ENCODE measurements around the gene UPF3A. TPM values are rescaled to one million over a fixed set of nuclear protein-coding genes. Genes with fewer than 3 reads are reported as not detected.
A peak's percentile ranks its signal among the peaks of the same experiment; 100 is the strongest.

UPF3A gene
- total and polyA plus RNA-seq, 10 of the 15 experiments (the other 5 are each of a cell fraction or from before 2014, with no cell fraction given): 18.6 to 61.5 (median 43.3) TPM

- RAD21 ChIA-PET (ENCODE audit: unreplicated experiment): interaction anchor here (1.0 kb wide), 1 partner anchor 47 kb away, joined by 4 read pairs; the partner anchor contains the start of gene UPF3A
- peak within 1 kb of the TSS; percentile 85 for H2AFZ ChIP-seq (ENCODE audit: control insufficient read depth, low read depth, low read length)
- H3K9ac ChIP-seq (ENCODE audit: control insufficient read depth, insufficient read depth, low read length): peak within 1 kb of the TSS; percentile 70
- WGBS (ENCODE audit: insufficient coverage, insufficient replicate concordance, low lambda C conversion rate, missing lambda C conversion rate): 1% methylated on average over 35 of the region's 76 CpGs
- POLR2A ChIA-PET: no interaction called here
- ATAC-seq: peak; percentile 96
- H3K9me3 ChIP-seq (replicated peaks; ENCODE audit: control insufficient read depth, insufficient read depth, low read length): no peaks in the 10 kb centered on the region
- DNase-seq (ENCODE audit: low read depth, low spot score): peak; percentile 57
- intact Hi-C loops (cut with micrococcal nuclease; ENCODE audit: unreplicated experiment): loop anchor here (2.0 kb wide), 1 partner anchor 46 kb away; the partner anchor contains the start of gene UPF3A
- no peak for FAIRE-seq
- no peaks in the 10 kb centered on the region for H4K20me1 ChIP-seq (ENCODE audit: control insufficient read depth, insufficient read depth)
- BruUV-seq (replicated peaks): no TSS peak
- in situ Hi-C loops (cut with MboI): no loop called here
- CTCF ChIA-PET: interaction anchor here (0.5 to 1.6 kb wide), 2 partner anchors 42 to 104 kb away, joined by 3 read pairs; no protein-coding TSS in a partner anchor
- H3K4me1 ChIP-seq (ENCODE audit: control insufficient read depth, insufficient read depth, low read length): no peaks in the 10 kb centered on the region
- H3K27ac ChIP-seq (ENCODE audit: control insufficient read depth, insufficient read depth): peak within 1 kb of the TSS; percentile 81
- SMC1A ChIA-PET (ENCODE audit: uncharacterized antibody, unreplicated experiment): interaction anchor here (1.1 to 1.9 kb wide), 2 partner anchors 45 to 102 kb away, joined by 3 to 7 read pairs; no protein-coding TSS in a partner anchor
- peaks cover 2 to 21% of the 10 kb centered on the region in 2 experiments; a peak in 3 of 4 replicates for H3K36me3 ChIP-seq (ENCODE audit: control insufficient read depth in 2 of 2, insufficient read depth in 2 of 2, low read length in 1 of 2)
- peak within 1 kb of the TSS; percentile 95 for H3K4me2 ChIP-seq (ENCODE audit: control insufficient read depth, insufficient read depth)
- H3K27me3 ChIP-seq (replicated peaks in 1 of 2; ENCODE audit: control insufficient read depth in 2 of 2, insufficient read depth in 2 of 2, low read length in 1 of 2): 0 out of 4 replicates have a peak, but pooled peaks cover 0 to 6% of the 10 kb centered on the region in 2 experiments
- H3K4me3 ChIP-seq: peak within 1 kb of the TSS; percentile 97
- peaks cover 22% of the 10 kb centered on the region for H3K79me2 ChIP-seq (ENCODE audit: control insufficient read depth, insufficient read depth, low read length)
- TF ChIP-seq TAF1 (IDR thresholded peaks at IDR 0.05; ENCODE audit: borderline replicate concordance, low read depth, low read length) (peak; percentile 57; the same call in 1 of the 2 replicates), ZBTB33 (IDR thresholded peaks at IDR 0.05) (no peak), BRCA1 (IDR thresholded peaks at IDR 0.05; ENCODE audit: low read depth, low read length) (no peak), EZH2 (IDR thresholded peaks at IDR 0.05; ENCODE audit: borderline replicate concordance, control insufficient read depth, low read depth, low read length) (no peak), IRF3 (IDR thresholded peaks at IDR 0.05) (no peak), ETV6 (conservative IDR thresholded peaks at IDR 0.05 in 1 of 2, IDR thresholded peaks at IDR 0.05 in 1 of 2; ENCODE audit: borderline replicate concordance in 1 of 2, low read depth in 1 of 2) (no peak), CHD4 (IDR thresholded peaks at IDR 0.05) (no peak), CEBPB (IDR thresholded peaks at IDR 0.05; ENCODE audit: borderline replicate concordance in 1 of 2, low read depth in 2 of 2, low read length in 2 of 2) (no peak), ZNF24 (IDR thresholded peaks at IDR 0.05) (0 out of 2 replicates have a peak, but pooled peaks have one; percentile 38), CBX5 (IDR thresholded peaks at IDR 0.05; ENCODE audit: low read depth) (peak; percentile 91; the same call in 1 of the 2 replicates), ATF3 (IDR thresholded peaks at IDR 0.05; ENCODE audit: borderline replicate concordance, extremely low read depth, low read depth, low read length) (no peak), YY1 (IDR thresholded peaks at IDR 0.05; ENCODE audit: low read depth, low read length) (peak; percentile 88), REST (IDR thresholded peaks at IDR 0.05; ENCODE audit: low read depth, low read length) (no peak), ZNF217 (IDR thresholded peaks at IDR 0.05) (no peak), ZZZ3 (IDR thresholded peaks at IDR 0.05; ENCODE audit: control insufficient read depth, insufficient read length, low read depth) (no peak)
Observed at GRCh38 chr13:114234645-114235421, 46.6 kb upstream of the UPF3A start, which contains the start of gene CDC16. TSS of gene CDC16 (plus strand) at chr13:114234897. CDS start at chr13:114235085, 188 bp downstream.

All from GM12878 (cell line).